SK-N-SH (cell line): Measurements from ENCODE around the gene IKBKE.

Source experiments
- EP300 ChIP-seq, 2 experiments: IDR thresholded peaks; 2 replicates each; pipeline versions ENCODE4 v1.4.0 to v1.6.1; 2012; ENCODE audit warnings: borderline replicate concordance in 1 of 2, low read depth in 1 of 2, low read length in 1 of 2
- MXI1 ChIP-seq: IDR thresholded peaks from 2 replicates; pipeline ENCODE4 v1.6.1; 2012; ENCODE audit warnings: mild to moderate bottlenecking, low read depth, low read length, improper control_type of control experiment
- TF ChIP-seq, protein P1 (sequence below): fragments of 200-600 bp; sonication (generic); IDR thresholded peaks from 2 replicates; pipeline ENCODE4 v1.6.1; 2017; ENCODE audit warnings: antibody characterized with exemption, mild to moderate bottlenecking, moderate library complexity

DNA sequence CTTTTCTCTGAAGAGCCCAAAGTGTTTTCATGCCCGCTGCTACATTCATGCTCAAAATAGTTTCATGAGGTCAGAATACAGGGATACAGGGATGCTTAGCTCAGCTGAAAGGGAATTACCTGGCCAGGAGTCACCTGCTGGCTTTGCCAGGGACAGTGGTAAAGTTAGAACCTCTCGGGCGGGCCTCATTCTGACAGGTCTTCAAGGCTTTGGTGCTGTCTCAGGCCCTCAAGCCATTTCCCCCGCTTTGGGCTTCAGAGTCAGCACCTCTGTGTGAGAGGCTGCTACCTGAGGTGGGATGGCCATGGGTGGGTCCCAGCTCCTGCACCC lies 42.5 kb downstream of the IKBKE start:
- TF ChIP-seq, protein P1, sequence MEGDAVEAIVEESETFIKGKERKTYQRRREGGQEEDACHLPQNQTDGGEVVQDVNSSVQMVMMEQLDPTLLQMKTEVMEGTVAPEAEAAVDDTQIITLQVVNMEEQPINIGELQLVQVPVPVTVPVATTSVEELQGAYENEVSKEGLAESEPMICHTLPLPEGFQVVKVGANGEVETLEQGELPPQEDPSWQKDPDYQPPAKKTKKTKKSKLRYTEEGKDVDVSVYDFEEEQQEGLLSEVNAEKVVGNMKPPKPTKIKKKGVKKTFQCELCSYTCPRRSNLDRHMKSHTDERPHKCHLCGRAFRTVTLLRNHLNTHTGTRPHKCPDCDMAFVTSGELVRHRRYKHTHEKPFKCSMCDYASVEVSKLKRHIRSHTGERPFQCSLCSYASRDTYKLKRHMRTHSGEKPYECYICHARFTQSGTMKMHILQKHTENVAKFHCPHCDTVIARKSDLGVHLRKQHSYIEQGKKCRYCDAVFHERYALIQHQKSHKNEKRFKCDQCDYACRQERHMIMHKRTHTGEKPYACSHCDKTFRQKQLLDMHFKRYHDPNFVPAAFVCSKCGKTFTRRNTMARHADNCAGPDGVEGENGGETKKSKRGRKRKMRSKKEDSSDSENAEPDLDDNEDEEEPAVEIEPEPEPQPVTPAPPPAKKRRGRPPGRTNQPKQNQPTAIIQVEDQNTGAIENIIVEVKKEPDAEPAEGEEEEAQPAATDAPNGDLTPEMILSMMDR = no peak
- TF ChIP-seq MXI1 (no peak), EP300 (IDR thresholded peaks at IDR 0.05; ENCODE audit: borderline replicate concordance in 1 of 2, low read depth in 1 of 2, low read length in 1 of 2) (no peak)
